Neutrophil (primary cell): Measurements from ENCODE around the gene SORBS1.

Source experiments
- H3K27ac ChIP-seq: fragments of 200-600 bp; sonication (generic); 2 replicates; pipeline ENCODE4 v1.5.1; 2016; ENCODE audit warnings: mild to moderate bottlenecking, moderate library complexity
- H3K27me3 ChIP-seq: fragments of 200-600 bp; sonication (generic); 2 replicates; pipeline ENCODE4 v1.6.0; 2016; ENCODE audit warnings: mild to moderate bottlenecking
- H3K36me3 ChIP-seq: fragments of 200-600 bp; sonication (generic); 2 replicates; pipeline ENCODE4 v1.5.1; 2017
- H3K4me1 ChIP-seq, 2 experiments: fragments of 200-600 bp in 1 of 2; sonication (generic) in 1 of 2; 1 replicate in 1 of 2; 2 replicates in 1 of 2; pipeline versions ENCODE4 v1.5.1 to v1.6.1; 2013 to 2016; ENCODE audit warnings: low read depth in 1 of 2, low read length in 1 of 2, mild to moderate bottlenecking in 1 of 2, moderate library complexity in 1 of 2; ENCODE audit not compliant: control insufficient read depth in 1 of 2, insufficient read depth in 1 of 2
- H3K4me3 ChIP-seq, 2 experiments: fragments of 200-600 bp in 1 of 2; sonication (generic) in 1 of 2; 1 replicate in 1 of 2; 2 replicates in 1 of 2; pipeline ENCODE4 v1.5.1; 2013 to 2016; ENCODE audit warnings: low read depth in 1 of 2, low read length in 1 of 2, mild to moderate bottlenecking in 1 of 2, moderate library complexity in 1 of 2
- H3K9me3 ChIP-seq: fragments of 200-600 bp; sonication (generic); 2 replicates; pipeline ENCODE4 v1.5.1; 2016
- TF ChIP-seq, protein P1 (sequence below): fragments of 200-600 bp; sonication (generic); IDR thresholded peaks from 2 replicates; pipeline ENCODE4 v1.5.1; 2016; ENCODE audit warnings: antibody characterized with exemption

Gene SORBS1

DNA sequence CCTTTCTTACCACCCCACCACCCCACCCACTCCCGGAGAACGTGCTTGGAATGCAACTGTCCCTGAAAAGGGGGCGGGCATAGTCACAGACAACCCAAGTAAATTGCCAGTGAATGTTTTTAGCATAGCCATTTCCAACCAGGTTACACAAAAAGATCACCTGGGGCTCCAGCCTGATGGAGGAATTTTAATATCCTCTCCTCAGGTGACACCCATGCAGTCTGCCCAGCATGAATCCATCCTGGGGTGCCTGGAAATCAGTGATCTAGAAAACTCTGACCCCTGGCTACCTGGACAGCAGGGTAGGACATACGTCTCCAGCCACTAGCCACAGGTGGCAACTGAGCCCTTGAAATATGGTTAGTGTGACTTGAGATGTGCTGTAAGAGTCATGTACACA lies 61.1 kb downstream of the SORBS1 start:
- no peaks in the 10 kb centered on the region for H3K4me1 ChIP-seq
- TF ChIP-seq, protein P1, sequence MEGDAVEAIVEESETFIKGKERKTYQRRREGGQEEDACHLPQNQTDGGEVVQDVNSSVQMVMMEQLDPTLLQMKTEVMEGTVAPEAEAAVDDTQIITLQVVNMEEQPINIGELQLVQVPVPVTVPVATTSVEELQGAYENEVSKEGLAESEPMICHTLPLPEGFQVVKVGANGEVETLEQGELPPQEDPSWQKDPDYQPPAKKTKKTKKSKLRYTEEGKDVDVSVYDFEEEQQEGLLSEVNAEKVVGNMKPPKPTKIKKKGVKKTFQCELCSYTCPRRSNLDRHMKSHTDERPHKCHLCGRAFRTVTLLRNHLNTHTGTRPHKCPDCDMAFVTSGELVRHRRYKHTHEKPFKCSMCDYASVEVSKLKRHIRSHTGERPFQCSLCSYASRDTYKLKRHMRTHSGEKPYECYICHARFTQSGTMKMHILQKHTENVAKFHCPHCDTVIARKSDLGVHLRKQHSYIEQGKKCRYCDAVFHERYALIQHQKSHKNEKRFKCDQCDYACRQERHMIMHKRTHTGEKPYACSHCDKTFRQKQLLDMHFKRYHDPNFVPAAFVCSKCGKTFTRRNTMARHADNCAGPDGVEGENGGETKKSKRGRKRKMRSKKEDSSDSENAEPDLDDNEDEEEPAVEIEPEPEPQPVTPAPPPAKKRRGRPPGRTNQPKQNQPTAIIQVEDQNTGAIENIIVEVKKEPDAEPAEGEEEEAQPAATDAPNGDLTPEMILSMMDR: no peak

DNA sequence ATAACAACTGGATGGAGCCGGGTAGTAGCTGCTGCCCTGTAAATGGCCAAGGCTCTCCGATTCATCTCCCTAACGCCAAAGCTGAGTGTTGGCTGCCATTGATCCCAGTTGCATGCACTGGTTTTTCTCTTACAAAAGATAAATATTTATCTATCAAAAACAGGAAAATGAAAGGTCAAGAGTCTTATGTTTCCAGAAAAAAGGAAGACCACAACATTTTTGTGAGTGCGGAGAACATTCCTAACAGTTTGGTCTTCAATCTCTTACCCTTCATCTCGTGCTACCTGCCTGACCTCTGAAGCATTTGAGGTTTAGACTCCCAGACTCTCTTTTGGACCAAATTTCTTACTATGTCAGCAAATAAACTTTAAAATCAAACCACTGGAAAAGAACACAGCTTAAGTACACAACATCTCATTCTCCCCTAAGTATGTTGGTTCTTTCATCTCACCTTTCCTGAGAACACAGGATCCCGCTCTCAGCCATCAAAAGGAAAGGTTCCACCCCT lies 61.6 kb downstream of the SORBS1 start:
- Histone ChIP-seq H3K4me3 (no peak overlapping the region), H3K36me3 (no peaks in the 10 kb centered on the region), H3K27me3 (no peaks in the 10 kb centered on the region), H3K4me1 (no peaks in the 10 kb centered on the region), H3K27ac (no peak overlapping the region), H3K9me3 (no peaks in the 10 kb centered on the region)
- TF ChIP-seq, protein P1: no peak

More for the DNA sequence above, 61.1 kb downstream of the SORBS1 start:
- no peaks in the 10 kb centered on the region for H3K9me3 ChIP-seq
- no peak overlapping the region for H3K27ac ChIP-seq
- no peak overlapping the region for H3K4me3 ChIP-seq
- no peaks in the 10 kb centered on the region for H3K27me3 ChIP-seq
- no peaks in the 10 kb centered on the region for H3K36me3 ChIP-seq

DNA sequence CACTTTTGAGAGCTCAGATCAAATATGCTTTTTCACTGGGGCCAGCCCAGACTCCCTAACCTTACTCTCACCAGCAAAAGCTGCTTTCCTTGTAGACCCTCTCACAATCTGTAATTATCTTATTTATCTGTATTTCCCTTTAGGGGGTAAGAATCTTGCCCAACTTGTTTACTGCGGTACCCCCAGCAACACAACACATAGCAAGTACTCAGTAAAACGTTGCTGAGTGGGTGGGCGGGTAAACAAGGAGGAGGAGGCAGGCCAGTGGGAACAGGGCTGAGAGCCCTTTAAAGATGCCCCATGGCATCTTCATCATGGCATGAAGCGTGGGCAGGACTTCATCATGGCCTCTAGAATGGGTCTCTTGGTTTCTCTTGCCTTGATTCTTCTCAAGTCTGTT lies 64.2 kb downstream of the SORBS1 start:
- no peaks in the 10 kb centered on the region for H3K36me3 ChIP-seq
- TF ChIP-seq, protein P1: no peak
- H3K27me3 ChIP-seq: no peaks in the 10 kb centered on the region
- no peaks in the 10 kb centered on the region for H3K4me1 ChIP-seq
- no peaks in the 10 kb centered on the region for H3K9me3 ChIP-seq
- no peak overlapping the region for H3K4me3 ChIP-seq
- H3K27ac ChIP-seq: no peak overlapping the region

DNA sequence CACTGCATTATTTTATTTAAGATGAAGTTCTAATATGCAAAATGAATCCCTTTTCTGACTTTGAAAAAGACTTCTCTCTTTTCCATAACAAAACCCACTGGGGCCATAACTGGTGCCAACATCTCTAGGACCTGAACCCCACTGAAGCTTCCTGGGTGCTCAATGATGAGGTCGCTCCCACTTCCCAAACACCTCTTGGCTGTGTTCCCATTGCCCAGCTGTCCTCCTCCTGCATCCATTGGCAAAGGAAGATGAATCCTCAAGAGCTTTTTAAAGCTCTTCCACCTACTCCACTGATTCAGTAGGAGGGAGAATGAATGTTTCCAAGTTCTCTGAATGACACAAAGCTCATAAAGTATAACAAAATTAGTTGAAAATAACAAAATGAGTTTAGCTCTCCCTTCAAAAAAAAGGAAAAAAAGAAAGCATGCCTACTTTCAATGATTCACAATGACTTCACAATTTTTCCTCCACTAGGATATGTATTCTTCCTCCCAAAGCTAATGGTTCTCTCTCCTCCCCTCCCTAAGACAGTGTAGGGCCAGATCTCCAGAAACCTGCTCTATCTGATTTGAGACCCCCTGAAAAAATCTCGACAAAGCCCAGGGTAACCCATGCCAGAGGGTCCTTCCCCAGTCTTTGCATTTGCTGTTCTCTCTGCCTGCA lies 64.8 kb downstream of the SORBS1 start:
- Histone ChIP-seq H3K27me3 (no peaks in the 10 kb centered on the region), H3K9me3 (no peaks in the 10 kb centered on the region), H3K4me3 (no peak overlapping the region), H3K4me1 (no peaks in the 10 kb centered on the region), H3K36me3 (no peaks in the 10 kb centered on the region), H3K27ac (no peak overlapping the region)
- TF ChIP-seq, protein P1: no peak

DNA sequence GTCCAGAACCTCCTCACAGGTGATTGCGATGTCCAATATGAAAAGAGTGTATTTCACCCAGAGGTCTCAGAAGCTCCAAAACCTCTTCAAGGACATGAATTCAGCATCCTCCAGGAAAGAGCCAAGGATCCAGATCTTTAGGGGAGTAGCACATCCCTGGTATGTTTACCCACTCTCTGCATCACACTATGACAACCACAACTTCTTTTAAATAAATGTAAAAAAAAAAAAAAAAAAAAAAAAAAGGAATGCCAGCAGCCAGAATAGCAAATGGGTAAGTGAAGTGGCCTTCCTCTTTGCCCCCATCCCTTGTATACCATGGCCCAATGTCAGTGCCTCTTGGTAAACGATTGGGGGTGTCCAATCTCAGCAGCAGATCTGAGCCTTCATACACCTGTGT lies 67.3 kb downstream of the SORBS1 start:
- Histone ChIP-seq H3K4me1 (no peaks in the 10 kb centered on the region), H3K27ac (no peak overlapping the region), H3K9me3 (no peaks in the 10 kb centered on the region), H3K4me3 (no peak overlapping the region), H3K27me3 (no peaks in the 10 kb centered on the region), H3K36me3 (no peaks in the 10 kb centered on the region)
- TF ChIP-seq, protein P1: no peak
